Stimulated activated CD8-positive, alpha-beta memory T cell treated with anti-CD3 and anti-CD28 coated beads, Interleukin-15, amount 100 ng/mL, for 4 hours (primary cell): Measurements from ENCODE around the gene CERS4.
"Not testable (repeated sequence)": the region's sequence is repeated elsewhere in the genome, so short reads cannot be mapped to it uniquely, and the experiment has no call there.

Source experiments
- DNase-seq, 2 donors: peaks; one replicate each; pipeline ENCODE4 v3.0.0-alpha.2; 2020; ENCODE audit warnings: low read depth in 2 of 2

CERS4 gene, protein sequence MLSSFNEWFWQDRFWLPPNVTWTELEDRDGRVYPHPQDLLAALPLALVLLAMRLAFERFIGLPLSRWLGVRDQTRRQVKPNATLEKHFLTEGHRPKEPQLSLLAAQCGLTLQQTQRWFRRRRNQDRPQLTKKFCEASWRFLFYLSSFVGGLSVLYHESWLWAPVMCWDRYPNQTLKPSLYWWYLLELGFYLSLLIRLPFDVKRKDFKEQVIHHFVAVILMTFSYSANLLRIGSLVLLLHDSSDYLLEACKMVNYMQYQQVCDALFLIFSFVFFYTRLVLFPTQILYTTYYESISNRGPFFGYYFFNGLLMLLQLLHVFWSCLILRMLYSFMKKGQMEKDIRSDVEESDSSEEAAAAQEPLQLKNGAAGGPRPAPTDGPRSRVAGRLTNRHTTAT

DNA sequence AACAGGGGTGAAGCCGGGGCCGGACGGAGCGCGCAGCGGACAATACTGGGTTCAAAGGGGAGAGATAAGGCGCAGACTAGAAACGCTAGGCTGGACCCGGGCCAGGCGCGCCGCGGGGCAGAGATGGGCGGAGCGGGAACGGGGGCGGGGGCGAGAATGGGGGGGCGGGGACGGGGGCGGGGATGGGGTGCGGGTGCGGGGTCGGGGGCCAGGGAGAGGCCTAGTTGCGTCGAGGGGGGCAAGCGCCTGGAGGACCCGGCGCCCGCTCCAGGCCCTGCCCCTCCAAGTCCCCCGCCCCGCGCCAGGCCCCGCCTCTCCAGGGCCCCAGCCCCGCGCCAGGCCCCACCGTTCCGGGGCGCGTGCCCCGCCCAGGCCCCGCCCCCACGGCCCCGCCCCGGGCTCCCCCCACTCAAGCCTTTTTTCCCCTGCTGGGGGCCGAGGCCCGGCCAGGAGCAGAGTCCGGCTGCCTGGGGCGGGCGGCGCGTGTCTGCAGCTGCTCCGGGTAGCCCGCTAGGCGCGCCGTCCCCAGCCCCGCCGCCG lies at the start of gene CERS4:
Gene CERS4, plus strand, starts transcription at position 449 of the 540 bp plus-strand sequence. CDS start 41,707 bp downstream, outside the sequence.
- peak; percentile 51 to 55 for DNase-seq

DNA sequence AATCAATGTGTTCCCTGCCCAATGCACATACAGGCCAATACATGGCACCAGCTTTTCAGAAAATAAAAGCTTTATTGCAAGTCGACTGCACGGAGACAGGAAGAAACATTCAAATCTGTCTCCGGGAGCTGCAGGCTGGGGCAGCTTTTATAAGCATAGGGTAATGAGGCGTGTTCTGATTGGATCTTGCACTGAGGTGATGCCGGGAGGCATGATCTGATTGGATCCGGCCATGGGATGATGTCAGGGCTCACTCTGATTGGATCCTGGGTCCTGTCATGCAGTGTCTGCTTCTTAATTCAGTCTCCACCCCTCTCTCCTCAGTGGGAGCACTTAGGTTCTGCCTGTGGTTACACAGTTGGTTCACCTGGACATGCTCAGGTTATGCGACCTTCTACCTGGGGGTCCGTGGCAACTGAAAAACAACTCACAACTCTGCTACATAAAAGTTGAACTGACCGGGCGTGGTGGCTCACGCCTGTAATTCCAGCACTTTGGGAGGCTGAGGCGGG lies 48.0 kb upstream of the CERS4 start:
- no peak for DNase-seq

DNA sequence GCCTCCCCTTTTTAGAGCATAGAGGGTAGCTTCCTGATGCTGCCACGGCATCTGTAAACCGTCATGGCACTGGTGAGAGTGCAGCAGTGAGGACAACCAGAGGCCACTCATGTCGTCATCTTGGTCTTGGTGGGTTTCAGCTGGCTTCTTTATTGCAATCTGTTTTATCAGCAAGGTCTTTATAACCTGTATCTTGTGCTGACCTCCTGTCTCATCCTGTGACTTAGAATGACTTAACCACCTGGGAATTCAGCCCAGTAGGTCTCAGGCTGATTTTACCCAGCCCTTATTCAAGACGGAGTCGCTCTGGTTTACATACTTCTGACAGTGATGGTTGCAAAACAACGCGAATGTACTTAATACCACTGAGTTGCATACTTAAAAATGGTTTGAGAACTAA lies 45.4 kb upstream of the CERS4 start:
- DNase-seq: no peak

DNA sequence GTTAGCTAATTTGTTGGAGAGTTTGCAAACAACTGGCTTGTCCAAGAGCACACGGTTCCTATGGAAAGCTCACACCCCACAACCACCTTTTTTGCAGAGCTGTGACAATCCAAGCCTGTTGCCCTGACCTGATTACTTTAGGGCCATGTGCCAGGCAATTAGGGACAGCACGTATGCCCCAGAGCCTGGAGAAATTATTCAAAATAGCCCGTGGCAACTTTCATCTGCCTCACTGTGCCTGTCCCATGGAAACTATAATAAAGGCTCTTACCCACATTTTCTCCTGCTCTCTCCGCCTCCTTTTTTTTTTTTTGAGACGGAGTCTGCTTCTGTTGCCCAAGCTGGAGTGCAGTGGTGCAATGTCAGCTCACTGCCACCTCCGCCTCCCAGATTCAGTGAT lies 41.2 kb upstream of the CERS4 start:
- DNase-seq: no peak

DNA sequence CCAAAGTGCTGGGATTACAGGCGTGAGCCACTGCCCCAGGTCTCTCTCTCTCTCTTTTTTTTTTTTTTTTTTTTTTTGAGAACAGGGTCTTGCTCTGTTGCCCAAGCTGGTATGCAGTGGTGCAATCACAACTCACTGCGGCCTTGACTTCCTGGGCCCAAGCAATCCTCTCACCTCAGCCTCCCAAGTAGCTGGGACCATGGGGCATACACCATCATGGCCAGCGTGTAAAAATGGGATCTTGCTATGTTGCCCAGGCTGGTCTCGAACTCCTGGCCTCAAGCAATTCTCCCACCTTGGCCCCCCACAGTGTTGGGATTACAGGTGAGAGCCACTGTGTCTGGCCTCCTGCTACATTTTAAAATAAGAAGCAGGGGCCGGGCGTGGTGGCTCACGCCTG lies 40.6 kb upstream of the CERS4 start:
- no peak for DNase-seq

DNA sequence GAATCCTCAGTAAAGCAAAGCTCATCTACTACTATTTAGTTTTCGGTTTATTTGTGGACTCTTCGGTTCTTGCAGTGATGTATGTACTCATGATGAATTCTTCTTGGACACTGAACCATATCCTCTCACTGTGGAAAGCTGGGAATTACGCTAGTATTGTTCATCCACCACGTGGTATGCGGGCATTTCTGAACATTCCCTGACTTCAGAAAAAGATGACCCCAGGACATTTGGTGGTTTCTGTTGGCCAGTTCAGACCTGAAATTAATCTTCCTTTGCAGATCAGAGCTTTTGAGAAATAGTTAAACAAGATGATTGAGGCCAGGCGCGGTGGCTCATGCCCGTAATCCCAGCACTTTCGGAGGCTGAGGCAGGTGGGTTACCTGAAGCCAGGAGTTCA lies 34.5 kb upstream of the CERS4 start:
- DNase-seq: no peak

DNA sequence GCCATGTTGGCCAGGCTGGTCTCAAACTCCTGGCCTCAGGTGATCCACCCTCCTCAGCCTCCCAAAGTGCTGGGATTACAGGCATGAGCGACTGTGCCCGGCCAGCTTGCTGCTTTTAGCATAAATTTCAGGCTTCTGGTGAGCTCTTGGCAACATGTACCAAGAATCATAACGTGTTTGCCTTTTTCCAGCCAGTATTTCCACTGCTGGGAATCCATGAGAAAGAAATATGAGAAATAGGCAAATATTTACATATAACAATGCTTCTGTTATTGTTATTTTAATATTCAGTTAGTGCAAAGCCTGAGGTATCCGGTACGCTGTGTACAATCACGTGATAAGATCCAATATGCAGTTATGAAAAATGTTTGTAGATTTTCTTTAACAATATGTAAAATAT lies 29.2 kb upstream of the CERS4 start:
- no peak for DNase-seq

DNA sequence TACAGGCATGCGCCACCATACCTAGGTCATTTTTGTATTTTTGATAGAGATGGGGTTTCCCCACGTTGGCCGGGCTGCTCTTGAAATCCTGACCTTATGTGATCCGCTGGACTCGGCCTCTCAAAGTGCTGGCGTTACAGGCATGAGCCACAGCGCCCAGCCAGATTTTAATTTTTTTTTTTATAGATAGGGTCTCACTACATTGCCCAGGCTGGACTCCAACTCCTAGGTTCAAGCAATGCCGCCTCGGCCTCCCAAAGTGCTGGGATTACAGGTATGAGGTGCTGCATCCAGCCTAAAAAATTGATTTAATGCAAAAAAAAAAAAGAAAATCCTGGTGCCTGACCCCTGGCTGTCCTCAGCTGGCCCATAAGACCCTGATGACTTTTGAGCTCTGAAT lies 24.9 kb upstream of the CERS4 start:
- DNase-seq: no peak

DNA sequence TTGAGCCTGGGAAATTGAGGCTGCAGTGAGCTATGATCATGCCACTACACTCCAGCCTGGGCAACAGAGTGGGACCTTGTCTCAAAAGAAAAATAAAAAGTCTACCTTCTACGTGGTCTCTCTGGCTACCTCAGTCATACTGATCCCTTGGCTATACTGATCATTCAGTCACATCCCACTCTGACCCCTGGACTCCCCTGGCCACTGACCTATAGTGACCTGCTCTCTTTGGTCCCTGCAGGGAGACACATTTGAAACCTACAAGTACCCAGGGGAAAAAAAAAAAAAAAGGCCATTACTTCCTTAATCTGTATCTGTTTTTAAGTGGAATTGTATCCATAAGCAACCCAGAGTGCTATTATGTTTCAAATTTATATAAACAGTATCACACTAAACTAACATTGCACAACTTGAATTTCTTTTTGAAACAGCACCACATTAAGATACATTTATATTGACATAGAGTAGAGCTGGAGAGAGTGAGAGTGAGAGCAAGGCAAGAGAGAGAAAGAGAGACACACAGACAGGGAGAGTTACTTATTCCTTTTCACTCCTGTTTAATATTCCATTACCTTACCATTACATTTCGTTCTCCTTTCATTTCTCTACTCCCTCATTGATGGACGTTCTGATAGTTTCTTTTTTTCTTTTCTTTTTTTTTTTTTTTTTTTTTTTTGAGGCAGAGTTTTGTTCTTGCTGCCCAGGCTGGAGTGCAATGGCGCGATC lies 23.7 kb upstream of the CERS4 start:
- DNase-seq: no peak

DNA sequence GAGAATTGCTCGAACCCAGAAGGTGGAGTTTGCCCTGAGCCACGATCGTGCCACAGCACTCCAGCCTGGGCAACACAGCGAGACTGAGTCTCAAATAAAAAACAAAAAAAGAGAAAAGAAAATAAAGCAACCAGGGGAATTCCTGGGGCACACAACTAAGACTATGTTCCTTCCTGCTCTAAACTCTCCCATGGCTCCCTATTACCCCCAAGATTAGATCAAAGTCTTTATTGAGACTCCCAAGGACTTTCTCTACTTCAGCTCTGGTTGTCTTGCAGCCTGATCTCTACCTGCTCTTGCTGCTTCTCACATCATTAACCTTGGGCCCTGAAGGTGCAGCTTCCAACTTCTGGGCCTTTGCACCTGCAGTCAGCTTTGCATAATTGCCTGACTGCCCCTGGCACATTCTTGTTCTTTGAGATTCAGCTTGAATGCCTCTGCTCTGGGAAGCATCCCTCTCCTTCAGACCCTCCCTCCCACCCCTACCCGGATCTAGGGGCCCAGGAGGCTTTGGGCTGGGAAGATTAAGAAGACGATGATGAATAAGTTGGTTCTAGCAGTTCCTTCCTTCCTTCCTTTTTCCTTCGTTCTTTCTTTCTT lies 16.8 kb upstream of the CERS4 start:
- DNase-seq: no peak

DNA sequence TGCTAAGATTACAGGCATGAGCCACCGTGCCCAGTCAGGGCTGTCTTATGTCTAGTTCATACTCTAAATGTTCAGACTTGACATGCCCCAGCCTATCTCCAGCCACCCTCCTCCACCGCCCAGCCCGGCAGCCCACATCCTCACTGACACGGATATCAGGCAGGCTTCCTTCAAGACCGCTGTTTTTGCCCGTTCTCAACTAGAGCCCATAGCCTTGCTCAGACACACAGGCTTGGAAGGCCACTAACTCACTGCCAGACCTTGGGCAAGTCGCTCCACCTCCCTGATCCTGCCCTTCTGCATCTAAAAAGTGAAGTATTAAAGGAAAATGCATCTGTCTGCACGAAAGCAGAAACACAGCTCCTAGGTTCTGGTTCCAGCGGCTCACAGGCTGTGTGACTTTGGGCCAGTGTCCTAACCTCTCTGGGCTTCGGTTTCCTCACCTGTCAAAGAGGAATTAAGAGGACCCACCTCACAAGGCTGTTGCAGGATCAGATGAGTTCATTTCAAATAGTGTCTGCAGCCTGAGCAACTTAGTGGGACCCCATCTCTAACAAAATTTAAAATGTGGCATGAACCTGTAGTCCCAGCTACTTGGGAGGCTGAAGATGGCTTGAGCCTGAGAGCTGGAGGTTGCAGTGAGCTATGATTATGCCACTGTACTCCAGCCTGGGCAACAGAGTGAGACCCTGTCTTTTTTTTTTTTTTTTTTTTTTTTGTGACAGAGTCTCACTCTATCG lies 14.5 kb upstream of the CERS4 start:
- no peak for DNase-seq

DNA sequence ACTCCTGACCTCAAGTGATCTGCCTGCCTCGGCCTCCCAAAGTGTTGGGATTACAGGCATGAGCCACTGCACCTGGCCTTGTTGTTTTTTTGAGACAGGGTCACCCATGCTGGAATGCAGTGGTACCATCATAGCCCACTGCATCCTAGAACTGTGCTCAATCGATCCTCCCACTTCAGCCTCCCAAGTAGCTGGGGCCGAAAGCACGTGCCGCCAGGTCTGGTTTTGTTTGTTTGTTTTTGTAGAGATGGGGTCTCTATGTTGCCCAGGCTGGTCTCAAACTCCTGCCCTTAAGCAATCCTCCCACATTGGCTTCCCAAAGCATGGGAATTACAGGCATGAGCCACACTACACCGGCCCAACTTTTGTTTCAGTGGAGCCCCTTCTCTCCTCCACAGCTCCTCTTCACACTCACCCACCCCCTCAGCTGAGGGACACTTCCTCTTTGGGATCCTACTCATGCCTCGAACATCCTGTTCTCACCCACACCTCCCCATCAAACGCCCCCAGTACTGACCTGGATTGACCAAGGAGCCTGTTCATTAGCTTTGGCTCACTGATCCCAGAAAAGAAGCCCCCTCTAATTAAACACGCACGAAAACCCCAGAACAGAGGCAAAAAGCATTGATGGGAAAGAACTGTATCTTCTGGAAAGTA lies 12.8 kb upstream of the CERS4 start:
- DNase-seq: no peak

DNA sequence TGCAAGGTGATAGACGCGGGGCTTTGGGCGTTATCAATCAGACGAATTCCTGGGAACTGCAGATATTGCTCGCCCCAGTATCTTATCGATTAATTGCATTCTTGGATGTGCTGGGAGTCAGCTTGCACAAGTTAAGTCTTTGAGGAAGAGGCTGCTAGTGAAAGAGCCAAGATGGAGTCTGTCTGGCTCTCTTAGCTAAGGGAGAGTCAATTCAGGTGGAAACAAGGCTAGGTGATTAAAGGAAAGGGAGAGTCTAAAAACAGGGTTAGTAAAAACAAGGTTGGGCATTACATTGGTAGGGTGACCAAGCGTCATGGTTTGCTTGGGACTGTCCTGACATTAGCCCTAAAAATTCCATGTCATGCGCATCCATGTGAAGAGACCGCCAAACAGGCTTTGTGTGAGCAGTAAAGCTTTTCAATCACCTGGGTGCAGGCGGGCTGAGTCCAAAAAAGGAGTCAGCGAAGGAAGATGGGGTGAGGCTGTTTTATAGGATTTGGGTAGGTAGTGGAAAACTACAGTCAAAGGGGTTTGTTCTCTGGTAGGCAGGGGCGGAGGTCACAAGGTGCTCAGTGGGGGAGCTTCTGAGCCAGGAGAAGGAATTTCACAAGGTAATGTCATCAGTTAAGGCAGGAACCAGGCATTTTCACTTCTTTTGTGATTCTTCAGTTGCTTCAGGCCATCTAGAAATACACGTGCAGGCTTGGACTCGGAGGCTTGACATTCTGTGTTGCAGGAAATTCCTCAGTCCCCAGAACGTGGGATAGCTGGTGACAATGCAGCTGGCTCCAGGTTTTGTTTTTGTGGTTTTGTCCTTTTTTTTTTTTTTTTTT lies 5.7 kb upstream of the CERS4 start:
- DNase-seq: not testable (repeated sequence)

DNA sequence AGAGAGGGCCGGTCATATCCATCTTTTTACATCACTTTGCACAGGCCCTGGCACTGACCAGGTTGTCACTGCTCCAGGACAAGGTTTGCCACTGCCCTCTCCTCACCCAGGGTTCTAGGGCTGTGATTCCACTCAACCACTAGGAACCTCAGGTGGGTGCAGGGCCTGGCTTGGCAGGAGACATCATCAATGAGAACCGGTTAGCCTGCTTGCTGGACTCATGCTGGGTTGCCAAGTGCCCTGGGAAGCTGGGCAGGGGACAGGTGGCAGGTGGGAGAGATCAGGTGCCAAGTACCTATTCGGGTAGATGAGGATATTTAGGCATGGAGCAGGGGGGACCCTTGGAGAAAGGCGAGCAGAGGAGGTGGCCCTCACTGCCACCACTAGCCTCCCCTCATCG lies 4.2 kb upstream of the CERS4 start:
- no peak for DNase-seq

DNA sequence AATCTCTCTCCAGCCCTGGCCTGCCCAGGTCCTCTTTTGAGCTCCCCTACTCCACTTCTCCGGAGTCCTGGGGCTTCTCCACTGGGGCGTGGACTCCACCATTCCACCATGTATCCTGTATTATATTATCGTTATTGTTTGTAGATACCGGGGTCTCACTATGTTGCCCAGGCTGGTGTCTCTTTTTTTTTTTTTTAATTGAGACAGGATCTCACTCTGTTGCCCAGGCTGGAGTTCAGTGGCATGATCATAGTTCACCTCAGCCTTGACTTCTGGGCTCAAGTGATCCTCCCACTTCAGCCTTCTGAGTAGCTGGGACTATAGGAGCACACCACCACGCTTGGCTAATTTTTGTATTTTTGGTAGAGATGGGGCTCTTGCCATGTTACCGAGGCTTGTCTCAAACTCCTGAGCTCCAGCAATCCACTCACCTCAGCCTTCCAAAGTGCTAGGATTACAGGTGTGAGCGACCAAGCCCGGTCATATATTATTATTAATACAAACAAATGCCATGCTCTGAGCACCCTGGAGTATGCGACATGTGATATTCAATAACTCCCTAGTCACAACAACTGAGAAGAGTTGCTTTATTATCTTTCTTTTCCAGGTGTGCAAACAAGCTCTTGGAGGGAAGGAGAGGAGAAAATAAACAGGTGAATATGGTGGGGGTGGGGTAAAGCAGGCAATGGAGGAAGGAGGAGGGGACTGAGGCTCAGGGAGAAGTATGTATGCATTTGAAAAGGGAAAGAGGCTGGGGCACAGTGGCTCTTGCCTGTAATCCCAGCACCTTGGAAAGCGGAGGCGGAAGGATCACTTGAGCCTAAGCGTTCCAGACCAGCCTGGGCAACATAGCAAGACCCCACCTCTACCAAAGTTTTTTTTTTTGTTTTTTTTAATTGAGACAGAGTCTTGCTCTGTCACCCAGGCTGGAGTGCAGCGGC lies 2.8 kb upstream of the CERS4 start:
- no peak for DNase-seq

DNA sequence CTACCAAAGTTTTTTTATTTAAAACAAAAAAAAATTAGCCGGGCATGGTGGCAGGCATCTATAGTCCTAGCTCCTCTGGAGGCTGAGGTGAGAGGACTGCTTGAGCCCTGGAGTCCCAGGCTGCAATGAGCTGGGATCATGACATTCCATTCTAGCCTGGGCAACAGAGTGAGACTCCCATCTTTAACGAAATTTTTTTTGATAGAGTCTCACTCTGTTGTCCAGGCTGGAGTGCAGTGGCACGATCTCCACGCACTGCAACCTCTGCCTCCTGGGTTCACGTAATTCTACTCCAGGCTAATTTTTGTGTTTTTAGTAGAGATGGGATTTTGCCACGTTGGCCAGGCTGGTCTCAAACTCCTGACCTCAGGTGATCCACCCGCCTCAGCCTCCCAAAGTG lies 1.8 kb upstream of the CERS4 start:
- DNase-seq: not testable (repeated sequence)

DNA sequence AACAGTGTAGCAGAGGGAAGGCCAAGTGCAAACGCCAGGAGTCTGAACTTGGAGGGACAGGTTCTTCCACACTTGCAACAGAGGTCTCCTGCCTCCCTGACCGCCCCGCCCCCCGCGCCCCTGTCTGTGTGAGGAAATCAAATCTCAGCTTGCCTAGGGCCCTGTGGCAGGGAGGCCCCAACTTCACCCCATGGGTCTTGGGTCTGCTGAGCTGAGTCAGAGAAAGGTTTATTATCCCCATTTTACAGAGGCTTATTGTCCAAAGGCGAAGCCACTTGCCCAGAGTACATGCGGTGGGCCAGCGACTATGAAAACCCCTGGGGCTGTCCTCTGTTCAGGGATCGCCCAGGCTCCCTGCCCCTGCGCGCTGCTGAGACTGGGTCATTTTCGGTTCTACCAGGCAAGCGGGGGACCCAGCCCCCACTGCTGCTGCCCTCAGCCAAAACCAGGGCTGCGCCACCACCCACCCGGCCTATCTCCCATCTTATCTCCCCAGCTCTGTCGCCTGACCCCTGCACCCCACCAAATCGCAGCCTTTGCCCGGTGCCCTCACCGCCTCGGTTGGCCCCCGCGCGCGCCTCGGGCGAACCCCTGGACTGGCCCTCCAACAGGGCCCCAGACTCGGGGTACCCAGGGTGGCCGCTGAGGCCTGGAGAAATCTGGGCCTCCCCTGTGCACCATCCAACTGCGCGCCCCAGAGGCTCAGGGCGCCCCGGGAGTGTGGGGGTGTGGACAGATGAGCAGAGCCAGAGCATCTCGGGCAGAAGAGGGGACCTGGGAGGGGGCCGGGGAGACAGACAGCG lies 850 bp upstream of the CERS4 start:
- DNase-seq: no peak
